Ishikawa (cell line): Measurements from ENCODE around the gene HRH2.

Experiments
- CEBPB ChIP-seq: IDR thresholded peaks from 2 replicates; pipeline ENCODE4 v1.6.1; 2012
- CREB1 ChIP-seq: IDR thresholded peaks from 2 replicates; pipeline ENCODE4 v1.6.1; 2012; ENCODE audit warnings: low read depth
- EGR1 ChIP-seq: IDR thresholded peaks from 2 replicates; pipeline ENCODE4 v1.6.1; 2012
- EP300 ChIP-seq: IDR thresholded peaks from 2 replicates; pipeline ENCODE4 v1.6.1; 2012; ENCODE audit warnings: borderline replicate concordance
- FOXM1 ChIP-seq: IDR thresholded peaks from 2 replicates; pipeline ENCODE4 v1.6.1; 2012; ENCODE audit warnings: low read depth, borderline replicate concordance
- MAX ChIP-seq: IDR thresholded peaks from 2 replicates; pipeline ENCODE4 v1.6.1; 2012
- NFIC ChIP-seq: IDR thresholded peaks from 2 replicates; pipeline ENCODE4 v1.6.1; 2012
- RAD21 ChIP-seq: IDR thresholded peaks from 2 replicates; pipeline ENCODE4 v1.6.1; 2012; ENCODE audit warnings: low read depth
- REST ChIP-seq: IDR thresholded peaks from 2 replicates; pipeline ENCODE4 v1.6.1; 2012; ENCODE audit warnings: low read depth, mild to moderate bottlenecking
- TAF1 ChIP-seq: IDR thresholded peaks from 2 replicates; pipeline ENCODE4 v1.6.1; 2012; ENCODE audit warnings: low read depth, mild to moderate bottlenecking
- TCF12 ChIP-seq: IDR thresholded peaks from 2 replicates; pipeline ENCODE4 v1.6.1; 2012; ENCODE audit warnings: low read depth
- TEAD4 ChIP-seq: IDR thresholded peaks from 2 replicates; pipeline ENCODE4 v1.6.1; 2012
- USF1 ChIP-seq: IDR thresholded peaks from 2 replicates; pipeline ENCODE4 v1.6.1; 2012
- YY1 ChIP-seq: IDR thresholded peaks from 2 replicates; pipeline ENCODE4 v1.6.1; 2012; ENCODE audit warnings: low read depth
- ZBTB7A ChIP-seq: IDR thresholded peaks from 2 replicates; pipeline ENCODE4 v1.6.1; 2012; ENCODE audit warnings: low read depth

HRH2 gene

GRCh38 chr5:175691761-175692160 lies 33.9 kb downstream of the HRH2 start:
- no peak for TF ChIP-seq MAX
- TF ChIP-seq EP300 = no peak
- no peak for TF ChIP-seq CREB1
- TF ChIP-seq CEBPB = no peak
- TF ChIP-seq EGR1 = no peak
- TF ChIP-seq ZBTB7A = no peak
- no peak for TF ChIP-seq NFIC
- TF ChIP-seq REST = no peak
- TF ChIP-seq TAF1 = no peak
- no peak for TF ChIP-seq YY1
- no peak for TF ChIP-seq FOXM1
- no peak for TF ChIP-seq RAD21
- TF ChIP-seq TEAD4 = no peak
- no peak for TF ChIP-seq TCF12
- TF ChIP-seq USF1 = no peak

- TF ChIP-seq CREB1 = no peak
- TF ChIP-seq EP300 = no peak
- TF ChIP-seq REST = no peak
- TF ChIP-seq MAX = no peak
Observed at GRCh38 chr5:175692235-175692995, 34.5 kb downstream of the HRH2 start.

- TF ChIP-seq REST = no peak
- TF ChIP-seq YY1 = no peak
- no peak for TF ChIP-seq TEAD4
- TF ChIP-seq RAD21 = no peak
- no peak for TF ChIP-seq ZBTB7A
- no peak for TF ChIP-seq EGR1
- no peak for TF ChIP-seq TAF1
- TF ChIP-seq CEBPB = no peak
Observed at GRCh38 chr5:175692996-175693710, 35.3 kb downstream of the HRH2 start.

- TF ChIP-seq YY1 = no peak
Observed at GRCh38 chr5:175693741-175694140, 35.9 kb downstream of the HRH2 start.

GRCh38 chr5:175694371-175695160 lies 36.7 kb downstream of the HRH2 start:
- TF ChIP-seq TEAD4 (no peak), USF1 (no peak), REST (no peak)
